Measurements from ENCODE around the gene P2RY2.

P2RY2 gene

GRCh38 chr11:73263640-73264039 lies 45.6 kb downstream of the P2RY2 start:
- Histone ChIP-seq H3K4me1 (ENCODE audit: insufficient read depth, poor library complexity, severe bottlenecking) (no peaks in the 10 kb centered on the region), H3K27ac (ENCODE audit: poor library complexity, severe bottlenecking) (no peak overlapping the region)
- ATAC-seq (ENCODE audit: low read depth): no peak

GRCh38 chr11:73265278-73265810 lies 47.3 kb downstream of the P2RY2 start:
- no peak overlapping the region for H3K27ac ChIP-seq (ENCODE audit: poor library complexity, severe bottlenecking)
- no peaks in the 10 kb centered on the region for H3K9me3 ChIP-seq (ENCODE audit: severe bottlenecking)
- H3K4me3 ChIP-seq (ENCODE audit: severe bottlenecking): no peak overlapping the region
- no peak for TF ChIP-seq CTCF (IDR thresholded peaks at IDR 0.05; ENCODE audit: poor library complexity, severe bottlenecking)
- ATAC-seq (ENCODE audit: low read depth): no peak
- no peaks in the 10 kb centered on the region for H3K27me3 ChIP-seq (ENCODE audit: insufficient read depth, poor library complexity, severe bottlenecking)
- H3K4me1 ChIP-seq (ENCODE audit: insufficient read depth, poor library complexity, severe bottlenecking): no peaks in the 10 kb centered on the region
- no peak for DNase-seq (ENCODE audit: low spot score)
- H3K36me3 ChIP-seq (ENCODE audit: low read depth): no peaks in the 10 kb centered on the region

More at GRCh38 chr11:73263640-73264039, 45.6 kb downstream of the P2RY2 start:
- Histone ChIP-seq H3K9me3 (ENCODE audit: severe bottlenecking) (no peaks in the 10 kb centered on the region), H3K36me3 (ENCODE audit: low read depth) (no peaks in the 10 kb centered on the region), H3K27me3 (ENCODE audit: insufficient read depth, poor library complexity, severe bottlenecking) (no peaks in the 10 kb centered on the region), H3K4me3 (ENCODE audit: severe bottlenecking) (no peak overlapping the region)
- TF ChIP-seq CTCF (IDR thresholded peaks at IDR 0.05; ENCODE audit: poor library complexity, severe bottlenecking): no peak
- DNase-seq (ENCODE audit: low spot score): no peak

- Histone ChIP-seq H3K4me1 (ENCODE audit: insufficient read depth, poor library complexity, severe bottlenecking) (no peaks in the 10 kb centered on the region), H3K9me3 (ENCODE audit: severe bottlenecking) (no peaks in the 10 kb centered on the region), H3K27ac (ENCODE audit: poor library complexity, severe bottlenecking) (no peak overlapping the region), H3K4me3 (ENCODE audit: severe bottlenecking) (no peak overlapping the region), H3K36me3 (ENCODE audit: low read depth) (no peaks in the 10 kb centered on the region), H3K27me3 (ENCODE audit: insufficient read depth, poor library complexity, severe bottlenecking) (no peaks in the 10 kb centered on the region)
- no peak for DNase-seq (ENCODE audit: low spot score)
- no peak for ATAC-seq (ENCODE audit: low read depth)
- TF ChIP-seq CTCF (IDR thresholded peaks at IDR 0.05; ENCODE audit: poor library complexity, severe bottlenecking): no peak
Observed at GRCh38 chr11:73265853-73266645, 48.0 kb downstream of the P2RY2 start.

- H3K36me3 ChIP-seq (ENCODE audit: low read depth): no peaks in the 10 kb centered on the region
- TF ChIP-seq CTCF (IDR thresholded peaks at IDR 0.05; ENCODE audit: poor library complexity, severe bottlenecking): no peak
- no peaks in the 10 kb centered on the region for H3K27me3 ChIP-seq (ENCODE audit: insufficient read depth, poor library complexity, severe bottlenecking)
- no peak for DNase-seq (ENCODE audit: low spot score)
- no peak overlapping the region for H3K4me3 ChIP-seq (ENCODE audit: severe bottlenecking)
- H3K9me3 ChIP-seq (ENCODE audit: severe bottlenecking): no peaks in the 10 kb centered on the region
- no peak overlapping the region for H3K27ac ChIP-seq (ENCODE audit: poor library complexity, severe bottlenecking)
- no peaks in the 10 kb centered on the region for H3K4me1 ChIP-seq (ENCODE audit: insufficient read depth, poor library complexity, severe bottlenecking)
- no peak for ATAC-seq (ENCODE audit: low read depth)
Observed at GRCh38 chr11:73266646-73267020, 48.6 kb downstream of the P2RY2 start.

Data from RWPE2 (cell line).